Measurements from ENCODE around the gene SEMA4G. TPM values are rescaled to one million over a fixed set of nuclear protein-coding genes. Genes with fewer than 3 reads are reported as not detected.

SEMA4G gene
- total RNA-seq, 4 donors from 2014 or later, result 15.3 to 31.9 (median 23.6) TPM

DNA sequence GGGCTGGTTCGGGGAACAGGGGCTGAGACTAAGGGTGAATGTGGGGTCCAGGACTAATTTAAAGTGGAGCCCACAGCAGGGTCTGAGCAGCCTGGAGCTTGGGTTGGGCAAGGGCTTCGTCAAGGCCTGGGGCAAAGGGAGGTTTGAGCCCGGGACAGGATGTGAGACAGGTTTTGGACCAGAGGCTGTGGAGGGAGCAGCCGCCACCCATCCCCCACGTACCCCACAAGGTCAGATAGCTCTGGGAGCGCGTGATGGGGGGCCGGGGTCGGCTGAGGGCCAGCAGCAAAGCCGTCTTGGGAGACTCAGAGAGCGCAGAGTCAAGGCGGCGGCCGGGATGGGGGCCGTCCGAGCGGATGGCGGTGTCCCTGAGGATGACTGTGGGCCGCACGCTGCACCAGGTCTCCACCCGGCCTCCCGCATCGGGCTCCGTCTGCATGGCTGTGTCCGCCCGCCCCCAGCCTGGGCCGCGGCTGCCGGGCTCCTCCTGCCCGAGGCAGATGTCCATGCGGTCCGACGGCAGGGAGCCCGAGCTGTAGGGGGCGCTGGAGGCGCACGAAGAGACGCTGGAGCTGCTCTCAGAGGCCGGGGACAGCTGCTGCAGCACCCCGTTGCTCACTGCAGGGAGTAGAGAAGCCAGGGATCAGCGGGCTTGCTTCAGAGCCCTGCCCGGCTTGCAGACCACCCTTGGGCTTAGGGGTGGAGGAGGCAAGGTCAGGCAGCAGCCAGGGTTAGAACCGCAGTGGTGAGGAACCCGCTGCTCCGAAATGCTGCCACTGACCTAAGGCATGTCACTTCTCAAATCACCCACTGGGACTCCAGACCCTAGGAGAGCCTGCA, 49.5 kb downstream of the SEMA4G start:
- TF ChIP-seq, protein P1, sequence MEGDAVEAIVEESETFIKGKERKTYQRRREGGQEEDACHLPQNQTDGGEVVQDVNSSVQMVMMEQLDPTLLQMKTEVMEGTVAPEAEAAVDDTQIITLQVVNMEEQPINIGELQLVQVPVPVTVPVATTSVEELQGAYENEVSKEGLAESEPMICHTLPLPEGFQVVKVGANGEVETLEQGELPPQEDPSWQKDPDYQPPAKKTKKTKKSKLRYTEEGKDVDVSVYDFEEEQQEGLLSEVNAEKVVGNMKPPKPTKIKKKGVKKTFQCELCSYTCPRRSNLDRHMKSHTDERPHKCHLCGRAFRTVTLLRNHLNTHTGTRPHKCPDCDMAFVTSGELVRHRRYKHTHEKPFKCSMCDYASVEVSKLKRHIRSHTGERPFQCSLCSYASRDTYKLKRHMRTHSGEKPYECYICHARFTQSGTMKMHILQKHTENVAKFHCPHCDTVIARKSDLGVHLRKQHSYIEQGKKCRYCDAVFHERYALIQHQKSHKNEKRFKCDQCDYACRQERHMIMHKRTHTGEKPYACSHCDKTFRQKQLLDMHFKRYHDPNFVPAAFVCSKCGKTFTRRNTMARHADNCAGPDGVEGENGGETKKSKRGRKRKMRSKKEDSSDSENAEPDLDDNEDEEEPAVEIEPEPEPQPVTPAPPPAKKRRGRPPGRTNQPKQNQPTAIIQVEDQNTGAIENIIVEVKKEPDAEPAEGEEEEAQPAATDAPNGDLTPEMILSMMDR (IDR thresholded peaks at IDR 0.05), result peak in 1 of 3 donors; percentile 29
- TF ChIP-seq POLR2A (IDR thresholded peaks at IDR 0.05), result no peak
- intact Hi-C loops (cut with DNase I; ENCODE audit: low total_unique reads), result no loop called here
- H3K4me3 ChIP-seq (ENCODE audit: low read depth, poor library complexity, severe bottlenecking), result no peak overlapping the region
- WGBS, 2 donors, result 17 to 18% methylated on average over 35 to 42 of the region's 45 CpGs
- DNase-seq (ENCODE audit: low spot score in 2 of 2), result peak; percentile 64 to 95

MicroRNA genes within 50 kb of the gene (microRNA counts, 767-probe panel; counts per million panel counts)
- microRNA hsa-miR-608, result 0 to 358 counts per million in 2 donors

Small RNA genes within 50 kb of the gene (microRNA-seq; reads per million reads assigned to microRNA genes)
- gene MIR608 (ENCODE audit: borderline number of aligned reads in 1 of 2, borderline replicate concordance in 2 of 2), result 0 reads per million in 2 donors

Other genes with a start within 250 kb of the SEMA4G start
- not detected for gene PAX2, start 223.9 kb upstream of the SEMA4G start, total RNA-seq
- 10 to 100 TPM in 3 of 4 donors, 1 to 10 TPM in 1; 8.3 to 23.3 (median 14.9) TPM for gene SLF2, start 56.5 kb upstream of the SEMA4G start, total RNA-seq
- 100 to 1,000 TPM in 2 of 4 donors, 10 to 100 TPM in 2; 82.2 to 132 (median 100) TPM for gene MRPL43, start 18.0 kb downstream of the SEMA4G start, total RNA-seq
- 1 to 10 TPM; 4.2 to 9.2 (median 6.4) TPM for gene TWNK, start 18.0 kb downstream of the SEMA4G start, total RNA-seq
- gene LZTS2, start 30.3 kb downstream of the SEMA4G start, total RNA-seq, result 10 to 100 TPM; 58.9 to 81.4 (median 71.2) TPM
- 1 to 10 TPM; 1.5 to 9.0 (median 3.5) TPM for gene PDZD7, start 61.6 kb downstream of the SEMA4G start, total RNA-seq
- 100 to 1,000 TPM in 1 of 4 donors, 10 to 100 TPM in 3; 55.5 to 127 (median 79.6) TPM for gene SFXN3, start 61.7 kb downstream of the SEMA4G start, total RNA-seq
- 1 to 10 TPM; 2.2 to 6.1 (median 2.7) TPM for gene KAZALD1, start 92.5 kb downstream of the SEMA4G start, total RNA-seq
- under 1 TPM in 2 of 4 donors, not detected in 2; 0.15 to 0.25 TPM for gene TLX1, start 161.8 kb downstream of the SEMA4G start, total RNA-seq

Data from lower leg skin (tissue), 4 donors.